Measurements from ENCODE around the gene SGMS1.

The SGMS1 gene

GRCh38 chr10:50326172-50326555 lies 297.6 kb downstream of the SGMS1 start:
- no peak for DNase-seq

- peak; percentile 96 for DNase-seq
Observed at GRCh38 chr10:50325449-50326171, 298.1 kb downstream of the SGMS1 start.

GRCh38 chr10:50324680-50325393 lies 298.9 kb downstream of the SGMS1 start:
- no peak for DNase-seq

- DNase-seq = no peak
Observed at GRCh38 chr10:50324046-50324445, 299.7 kb downstream of the SGMS1 start.

GRCh38 chr10:50322077-50322476 lies 301.7 kb downstream of the SGMS1 start:
- DNase-seq = peak; percentile 29

- DNase-seq = no peak
Observed at GRCh38 chr10:50318129-50318528, 305.6 kb downstream of the SGMS1 start.

GRCh38 chr10:50316695-50317648 lies 306.8 kb downstream of the SGMS1 start:
- DNase-seq = no peak

- DNase-seq = no peak
Observed at GRCh38 chr10:50316174-50316573, 307.6 kb downstream of the SGMS1 start.

- no peak for DNase-seq
Observed at GRCh38 chr10:50315424-50315823, 308.3 kb downstream of the SGMS1 start.

GRCh38 chr10:50314169-50315071 lies 309.3 kb downstream of the SGMS1 start:
- no peak for DNase-seq

GRCh38 chr10:50312464-50313437 lies 311.0 kb downstream of the SGMS1 start:
- peak; percentile 72 for DNase-seq

- DNase-seq = peak; percentile 8
Observed at GRCh38 chr10:50310560-50311174, 313.1 kb downstream of the SGMS1 start.

- no peak for DNase-seq
Observed at GRCh38 chr10:50309342-50309741, 314.4 kb downstream of the SGMS1 start.

GRCh38 chr10:50304660-50305059 lies 319.1 kb downstream of the SGMS1 start:
- no peak for DNase-seq

- DNase-seq = no peak
Observed at GRCh38 chr10:50299948-50300669, 323.6 kb downstream of the SGMS1 start.

- no peak for DNase-seq
Observed at GRCh38 chr10:50295367-50295766, 328.4 kb downstream of the SGMS1 start.

- DNase-seq = no peak
Observed at GRCh38 chr10:50294582-50294981, 329.2 kb downstream of the SGMS1 start.

- DNase-seq = no peak
Observed at GRCh38 chr10:50293513-50294313, 330.0 kb downstream of the SGMS1 start.
